GM21529 (cell line): ENCODE measurements around the gene DDX50.
"Not testable (repeated sequence)": the region's sequence is repeated elsewhere in the genome, so short reads cannot be mapped to it uniquely, and the experiment has no call there.

Experiments
- ATAC-seq: cut with Tn5 transposase; IDR thresholded peaks from one replicate; pipeline ENCODE4 v1.9.1; 2021; ENCODE audit not compliant: unreplicated experiment

DDX50 gene, protein sequence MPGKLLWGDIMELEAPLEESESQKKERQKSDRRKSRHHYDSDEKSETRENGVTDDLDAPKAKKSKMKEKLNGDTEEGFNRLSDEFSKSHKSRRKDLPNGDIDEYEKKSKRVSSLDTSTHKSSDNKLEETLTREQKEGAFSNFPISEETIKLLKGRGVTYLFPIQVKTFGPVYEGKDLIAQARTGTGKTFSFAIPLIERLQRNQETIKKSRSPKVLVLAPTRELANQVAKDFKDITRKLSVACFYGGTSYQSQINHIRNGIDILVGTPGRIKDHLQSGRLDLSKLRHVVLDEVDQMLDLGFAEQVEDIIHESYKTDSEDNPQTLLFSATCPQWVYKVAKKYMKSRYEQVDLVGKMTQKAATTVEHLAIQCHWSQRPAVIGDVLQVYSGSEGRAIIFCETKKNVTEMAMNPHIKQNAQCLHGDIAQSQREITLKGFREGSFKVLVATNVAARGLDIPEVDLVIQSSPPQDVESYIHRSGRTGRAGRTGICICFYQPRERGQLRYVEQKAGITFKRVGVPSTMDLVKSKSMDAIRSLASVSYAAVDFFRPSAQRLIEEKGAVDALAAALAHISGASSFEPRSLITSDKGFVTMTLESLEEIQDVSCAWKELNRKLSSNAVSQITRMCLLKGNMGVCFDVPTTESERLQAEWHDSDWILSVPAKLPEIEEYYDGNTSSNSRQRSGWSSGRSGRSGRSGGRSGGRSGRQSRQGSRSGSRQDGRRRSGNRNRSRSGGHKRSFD

DNA sequence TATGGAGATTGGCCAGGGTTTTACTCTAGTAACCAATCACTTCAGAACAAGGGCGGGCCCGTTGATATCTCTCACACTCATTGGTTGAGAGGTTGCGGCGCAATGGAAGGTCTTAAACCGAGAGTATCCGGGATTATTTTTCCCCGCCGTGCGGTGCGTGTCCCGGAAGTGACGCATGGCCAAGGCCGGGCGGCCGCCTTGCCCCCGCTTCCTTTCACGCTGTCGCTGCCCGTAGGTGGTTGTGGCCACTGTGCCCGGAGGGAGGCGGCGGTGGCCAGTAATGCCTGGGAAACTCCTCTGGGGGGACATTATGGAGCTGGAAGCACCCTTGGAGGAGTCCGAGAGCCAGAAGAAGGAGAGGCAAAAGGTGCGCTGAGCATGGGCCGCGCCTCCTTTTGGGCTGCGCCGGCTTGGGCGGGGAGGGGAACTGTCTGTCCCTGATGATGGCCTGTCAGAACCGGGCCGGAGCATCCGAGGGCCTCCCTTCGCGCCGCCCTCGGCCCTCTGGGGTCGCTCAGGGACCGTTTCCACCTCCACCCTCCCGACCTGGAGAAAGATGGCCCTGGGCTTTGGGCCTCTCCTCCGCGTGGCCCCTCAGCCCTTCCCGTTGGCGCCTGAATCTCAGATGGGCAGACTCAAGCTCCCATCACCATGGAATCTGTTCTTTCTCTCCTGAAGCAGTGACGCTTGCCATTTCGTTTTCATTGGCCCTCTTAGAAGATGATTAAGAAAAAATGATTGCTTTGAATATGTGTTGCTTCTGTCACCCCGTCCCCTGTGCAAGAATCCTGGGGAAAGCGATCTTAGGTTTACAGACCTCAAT lies at the start of gene DDX50:
TSS of gene DDX50 (plus strand) at position 211 of the 823 bp plus-strand sequence. CDS start at position 281, 70 bp downstream.
- ATAC-seq = peak; percentile 97

DNA sequence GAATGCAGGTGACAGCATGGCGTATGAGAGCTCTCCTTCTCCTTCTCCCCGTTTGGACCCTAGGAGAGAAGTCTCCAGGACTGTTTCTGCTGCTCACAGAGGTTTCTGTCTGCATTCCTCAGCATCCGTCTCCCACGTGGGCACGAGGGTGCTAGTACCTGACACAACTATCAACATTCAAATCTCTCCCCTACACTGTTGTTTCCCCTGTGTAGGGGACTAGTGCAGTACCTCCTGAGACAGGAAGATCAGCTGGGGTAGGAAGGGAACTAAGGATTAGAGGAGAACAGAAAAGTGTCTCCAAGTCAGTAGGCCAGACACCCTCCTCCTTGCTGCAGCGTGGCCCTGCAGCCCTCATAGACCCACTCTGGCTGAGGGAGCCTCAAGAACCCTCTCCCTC lies 44.8 kb upstream of the DDX50 start:
- ATAC-seq = no peak

DNA sequence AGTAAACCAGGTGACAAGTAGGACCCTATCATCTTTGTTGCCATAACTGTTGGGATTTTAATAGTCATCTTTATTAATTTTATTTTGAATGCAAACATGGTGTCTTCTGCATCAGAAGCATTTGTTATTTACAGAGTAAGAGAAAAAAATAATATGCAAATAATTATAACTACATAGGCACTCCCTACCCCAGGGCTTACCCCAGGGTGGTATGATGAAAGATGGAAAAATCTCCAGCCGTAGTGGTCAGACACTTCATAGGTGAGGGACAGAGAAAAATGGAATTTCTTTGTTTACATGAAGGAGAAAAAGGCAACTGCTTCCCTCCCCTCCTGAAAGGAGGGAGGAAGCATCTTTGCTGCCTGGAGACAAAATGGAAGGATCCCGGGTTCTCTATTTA lies 44.1 kb upstream of the DDX50 start:
- no peak for ATAC-seq

DNA sequence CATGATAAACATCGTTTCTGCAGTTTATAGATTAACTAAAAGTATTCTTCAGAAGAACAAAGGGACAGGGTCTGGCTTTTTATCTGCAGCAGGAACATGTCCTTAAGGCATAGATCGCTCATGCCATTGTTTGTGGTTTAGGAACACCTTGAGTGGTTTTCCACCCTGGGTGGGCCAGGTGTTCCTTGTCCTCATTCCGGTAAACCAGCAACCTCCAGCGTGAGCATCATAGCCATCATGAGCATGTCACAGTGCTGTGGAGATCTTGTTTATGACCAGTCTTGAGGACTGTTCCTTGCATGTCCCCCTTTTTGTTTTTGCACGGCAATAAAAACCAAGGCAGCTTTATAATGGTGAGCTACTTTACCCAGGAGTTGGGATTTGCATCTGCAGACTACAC lies 39.9 kb upstream of the DDX50 start:
- ATAC-seq = no peak

DNA sequence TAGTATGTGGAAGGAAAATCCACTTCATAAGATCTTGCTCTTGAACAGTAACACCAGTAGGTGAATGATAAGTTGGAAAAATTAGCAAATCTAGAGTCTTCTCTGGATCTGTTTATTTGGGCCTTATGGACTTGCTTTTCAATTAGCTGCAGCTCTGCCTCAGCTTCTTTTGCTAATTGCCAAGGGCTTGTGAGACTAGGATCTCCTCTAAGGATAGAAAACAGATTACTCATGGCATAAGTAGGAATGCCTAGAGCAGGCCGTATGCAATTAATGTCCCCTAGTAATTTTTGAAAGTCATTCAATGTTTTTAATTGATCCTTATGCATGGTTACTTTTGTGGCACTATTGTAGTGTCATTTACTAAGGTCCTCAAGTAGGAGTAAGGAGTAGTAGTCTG lies 36.5 kb upstream of the DDX50 start:
- ATAC-seq = no peak

DNA sequence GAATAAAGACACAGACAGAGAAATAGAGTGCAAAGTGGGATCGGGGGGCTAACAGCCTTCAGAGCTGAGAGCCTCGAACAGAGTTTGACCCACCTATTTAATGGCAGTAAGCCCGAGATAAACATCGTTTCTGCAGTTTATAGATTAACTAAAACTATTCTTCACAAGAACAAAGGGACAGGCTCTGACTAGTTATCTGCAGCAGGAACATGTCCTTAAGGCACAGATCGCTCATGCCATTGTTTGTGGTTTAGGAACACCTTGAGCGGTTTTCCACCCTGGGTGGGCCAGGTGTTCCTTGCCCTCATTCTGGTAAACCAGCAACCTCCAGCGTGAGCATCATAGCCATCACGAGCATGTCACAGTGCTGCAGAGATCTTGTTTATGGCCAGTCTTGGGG lies 32.9 kb upstream of the DDX50 start:
- not testable (repeated sequence) for ATAC-seq

DNA sequence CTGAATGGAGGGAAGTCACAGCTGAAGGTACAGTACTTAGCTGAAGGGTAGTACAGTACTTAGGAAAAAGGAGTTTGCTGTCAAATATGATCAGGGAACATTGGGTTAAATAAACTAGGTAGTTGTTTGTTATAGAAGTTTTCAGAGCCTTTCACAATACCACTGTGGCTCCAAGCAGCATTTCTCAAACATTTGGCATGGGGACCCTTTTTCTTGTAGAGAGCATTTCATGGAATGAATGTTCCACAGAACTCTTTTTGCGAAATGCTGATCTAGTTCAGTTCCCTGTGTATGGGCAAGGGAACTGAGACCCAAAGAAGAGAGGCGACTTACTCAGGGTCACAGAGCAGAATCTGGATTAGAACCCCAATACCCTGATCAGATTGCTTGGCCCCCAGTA lies 31.5 kb upstream of the DDX50 start:
- ATAC-seq = no peak

DNA sequence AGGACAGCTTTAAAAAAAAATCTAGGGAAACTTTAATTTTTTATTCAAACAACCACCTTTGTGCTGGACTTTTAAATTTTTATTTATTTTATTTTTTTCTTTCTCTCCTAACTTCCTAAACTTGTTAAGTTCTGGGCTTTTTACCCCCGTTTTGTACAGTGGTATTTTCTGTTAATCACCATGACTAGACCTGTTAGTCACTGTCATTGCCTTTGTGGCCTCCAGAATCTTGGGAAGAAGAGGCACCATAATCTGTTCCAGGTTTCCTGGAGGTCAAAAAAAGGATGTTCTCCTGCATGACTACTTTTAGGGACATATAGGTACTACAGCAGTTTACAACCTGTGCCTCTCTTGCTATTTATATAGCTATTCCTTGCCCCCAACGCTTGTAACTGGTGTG lies 31.1 kb upstream of the DDX50 start:
- ATAC-seq = no peak

DNA sequence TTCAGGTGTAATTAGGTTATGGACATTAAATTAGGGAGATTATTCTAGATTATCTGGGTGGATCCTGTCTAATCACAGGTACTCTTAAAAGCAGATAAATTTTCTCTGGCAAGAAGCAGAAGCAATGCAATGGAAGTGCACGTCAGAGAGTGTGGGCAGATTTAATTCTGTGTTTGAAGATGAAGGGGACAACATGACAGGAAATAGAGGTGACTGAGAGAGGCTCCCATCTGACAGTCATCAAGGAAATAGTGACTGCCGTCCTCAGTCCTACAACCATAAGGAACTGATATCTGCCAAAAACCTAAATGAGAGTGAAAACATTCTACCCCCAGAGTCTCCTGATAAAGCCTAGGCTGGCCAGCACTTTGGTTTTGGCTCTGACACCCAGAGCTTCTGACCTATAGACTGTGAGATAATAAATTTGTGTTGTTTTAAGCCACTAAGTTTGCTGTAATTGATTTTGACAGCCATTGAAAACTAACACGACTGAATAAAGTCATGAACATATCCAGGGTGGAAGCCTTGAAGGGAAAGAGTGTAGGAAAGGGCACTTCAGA lies 30.5 kb upstream of the DDX50 start:
- ATAC-seq = no peak

DNA sequence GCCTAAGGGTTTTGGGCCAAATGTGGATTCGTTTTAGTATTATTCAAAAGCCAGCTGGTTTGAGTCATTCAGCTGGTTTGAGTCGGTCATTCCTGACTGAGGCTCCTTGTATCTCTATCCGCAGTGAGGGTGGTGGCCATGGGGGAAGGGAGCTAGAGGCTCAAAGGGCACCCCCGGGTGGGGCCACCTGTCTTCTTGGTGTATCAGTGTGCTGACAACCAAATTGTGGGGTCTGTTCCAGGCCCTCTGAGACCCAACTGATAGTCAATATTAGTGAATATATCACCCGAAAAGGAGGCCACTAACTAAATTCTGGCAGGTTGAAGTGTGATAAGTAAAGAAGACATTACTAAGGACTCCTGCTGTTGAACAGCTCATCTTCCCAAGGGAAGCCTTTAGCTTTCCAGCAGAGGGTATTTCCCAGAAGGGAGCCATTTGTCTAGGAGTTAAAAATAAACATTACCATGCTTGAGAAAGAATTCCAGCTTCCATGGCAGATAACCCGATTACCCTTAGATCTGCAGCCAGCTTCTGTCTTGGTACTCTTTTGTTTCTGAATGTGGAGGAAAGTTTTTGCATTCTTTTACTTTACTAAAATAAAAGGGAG lies 29.9 kb upstream of the DDX50 start:
- no peak for ATAC-seq

DNA sequence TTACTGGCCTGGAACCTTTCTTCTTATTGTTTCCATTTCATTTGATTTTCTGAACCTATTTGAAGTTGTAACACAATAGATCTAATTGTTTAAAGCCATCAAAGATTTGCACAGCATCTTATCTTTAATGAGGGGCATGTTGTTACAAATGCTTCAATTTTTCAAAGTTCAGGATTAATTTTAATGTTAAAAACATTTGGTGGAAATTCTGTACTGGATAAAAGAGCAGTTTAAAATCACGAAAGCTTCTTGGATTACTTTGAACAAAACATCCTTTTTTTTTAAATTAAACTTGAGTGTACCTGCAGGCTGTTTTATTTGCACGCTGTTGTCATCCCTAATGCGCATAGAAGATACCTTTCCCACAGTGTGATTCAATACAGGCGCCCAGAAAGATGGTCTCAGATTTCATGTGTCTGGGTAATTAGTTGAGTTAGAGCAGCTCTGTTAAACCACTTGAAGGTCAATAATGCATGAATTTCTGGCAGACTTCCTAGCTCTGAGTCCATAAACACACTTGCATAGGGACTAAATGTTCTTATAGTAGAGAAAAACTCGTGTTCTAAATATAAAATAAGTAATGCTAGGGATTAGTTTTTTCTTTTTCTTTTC lies 29.3 kb upstream of the DDX50 start:
- ATAC-seq = no peak

DNA sequence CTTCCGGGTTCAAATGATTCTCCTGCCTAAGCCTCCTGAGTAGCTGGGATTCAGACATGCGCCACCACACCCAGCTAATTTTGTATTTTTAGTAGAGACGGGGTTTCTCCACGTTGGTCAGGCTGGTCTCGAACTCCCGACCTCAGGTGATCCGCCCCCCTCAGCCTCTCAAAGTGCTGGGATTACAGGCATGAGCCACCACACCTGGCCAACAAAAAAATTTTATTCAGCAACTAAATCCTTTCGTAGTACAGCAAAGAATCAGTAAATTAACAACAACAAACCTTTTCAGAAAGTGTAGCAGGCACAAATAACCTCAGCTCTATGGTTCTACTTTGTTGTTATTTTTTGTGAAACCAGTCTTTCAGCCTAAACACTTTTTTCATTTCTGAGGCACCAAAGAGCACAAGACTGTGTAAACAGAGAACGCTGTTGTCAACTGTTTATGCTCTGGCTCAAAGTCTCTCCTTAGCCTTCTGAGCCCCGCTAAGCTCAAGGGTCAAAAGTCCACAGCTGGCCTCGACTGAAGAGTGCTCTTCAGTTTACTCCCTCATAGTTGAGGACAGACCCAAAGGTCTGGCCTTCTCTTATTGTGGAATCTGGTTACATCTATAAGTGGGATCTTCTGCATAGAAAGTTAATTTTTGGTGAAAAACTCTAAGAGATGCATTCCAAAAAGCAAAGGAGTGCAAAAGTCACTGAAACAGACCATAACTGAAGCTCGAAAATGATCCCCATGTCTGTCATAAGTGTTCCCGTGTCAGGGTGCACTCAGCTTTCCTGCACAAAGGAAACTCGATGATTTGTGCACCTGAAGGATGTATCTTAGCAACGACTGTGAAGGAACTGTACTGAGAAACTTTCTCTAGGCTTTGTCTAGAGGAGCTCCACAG lies 24.6 kb upstream of the DDX50 start:
- ATAC-seq = no peak

DNA sequence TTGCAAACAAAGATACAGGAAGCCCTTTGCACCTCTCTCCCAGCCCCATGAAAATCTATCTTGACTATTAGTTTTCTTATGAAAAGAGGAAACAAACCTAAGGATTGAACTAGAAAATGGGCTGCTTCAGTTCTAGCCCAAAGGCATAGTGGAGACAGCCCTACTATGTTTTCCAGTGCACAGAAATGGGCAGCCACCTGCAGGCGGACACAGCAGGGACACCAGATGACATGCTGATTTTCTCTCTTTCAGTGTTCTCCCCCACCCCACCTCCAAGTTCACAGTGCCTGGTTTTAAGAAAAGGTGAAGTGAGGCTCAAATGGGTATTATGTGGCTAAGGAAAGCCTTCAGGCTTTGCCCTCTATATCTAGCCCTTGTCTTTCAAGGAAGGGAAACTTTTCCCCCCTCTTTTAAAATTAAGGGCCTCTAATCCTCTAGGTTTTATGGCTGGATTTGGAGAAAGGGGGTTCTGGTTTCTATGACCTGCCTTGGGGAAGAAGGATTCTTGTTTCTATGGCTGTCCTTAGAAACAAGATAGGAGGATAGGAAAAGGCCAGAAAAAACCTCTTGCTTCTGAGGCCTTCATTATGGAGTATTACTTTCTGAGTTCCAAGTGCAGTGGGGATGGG lies 23.5 kb upstream of the DDX50 start:
- ATAC-seq = no peak

DNA sequence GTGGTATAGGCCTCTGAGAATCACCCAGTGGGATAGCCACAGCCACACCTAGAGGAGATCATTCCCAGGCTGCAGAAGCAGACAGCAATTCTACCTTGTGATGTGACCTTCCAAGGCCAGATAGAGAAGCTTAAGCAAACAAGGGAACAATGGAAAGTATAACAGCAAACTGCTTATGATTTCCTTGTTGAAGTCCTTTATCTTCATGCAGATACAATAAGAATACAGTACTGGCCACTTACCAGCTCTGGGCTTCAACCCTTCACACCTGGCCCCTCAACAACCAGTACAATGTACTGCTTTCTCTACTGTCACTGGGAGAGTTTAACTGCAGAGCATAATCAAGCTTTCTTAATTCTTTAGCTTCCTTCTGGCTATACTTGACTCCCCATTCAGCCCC lies 22.6 kb upstream of the DDX50 start:
- no peak for ATAC-seq

DNA sequence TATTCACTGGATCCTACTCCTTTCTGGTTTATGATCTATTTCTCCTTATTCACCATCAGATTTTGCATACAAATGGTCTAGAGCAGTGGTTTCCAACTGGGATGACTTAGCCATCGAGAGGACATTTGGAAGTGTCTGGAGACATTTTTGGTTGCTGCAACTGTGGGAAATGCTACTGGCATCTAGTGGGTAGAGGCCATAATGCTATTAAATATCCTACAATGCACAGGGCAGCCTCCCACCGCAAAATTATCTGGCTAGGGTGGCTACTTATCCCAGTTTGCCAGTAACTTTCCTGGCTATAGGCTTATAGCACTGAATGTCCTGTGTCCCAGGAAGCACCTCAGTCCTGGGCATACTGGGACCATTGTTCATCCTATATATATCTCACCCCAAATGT lies 21.5 kb upstream of the DDX50 start:
- no peak for ATAC-seq

DNA sequence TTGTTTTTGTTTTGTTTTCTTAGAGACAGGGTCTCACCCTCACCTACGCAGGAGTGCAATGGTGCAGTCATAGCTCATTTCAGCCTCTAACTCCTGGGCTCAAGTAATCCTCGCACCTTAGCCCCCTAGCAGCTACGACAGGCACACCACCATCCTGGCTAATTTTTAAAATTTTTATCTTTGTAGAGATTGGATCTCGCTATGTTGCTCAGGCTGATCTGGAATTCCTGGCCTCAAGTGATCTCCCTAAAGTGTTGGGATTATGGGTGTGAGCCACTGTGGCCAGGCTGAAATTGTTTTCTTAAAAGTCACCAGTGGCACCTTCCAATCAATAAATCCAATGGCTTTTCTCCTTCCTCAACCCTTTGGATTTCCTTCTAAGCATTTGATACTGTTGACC lies 20.9 kb upstream of the DDX50 start:
- ATAC-seq = no peak

DNA sequence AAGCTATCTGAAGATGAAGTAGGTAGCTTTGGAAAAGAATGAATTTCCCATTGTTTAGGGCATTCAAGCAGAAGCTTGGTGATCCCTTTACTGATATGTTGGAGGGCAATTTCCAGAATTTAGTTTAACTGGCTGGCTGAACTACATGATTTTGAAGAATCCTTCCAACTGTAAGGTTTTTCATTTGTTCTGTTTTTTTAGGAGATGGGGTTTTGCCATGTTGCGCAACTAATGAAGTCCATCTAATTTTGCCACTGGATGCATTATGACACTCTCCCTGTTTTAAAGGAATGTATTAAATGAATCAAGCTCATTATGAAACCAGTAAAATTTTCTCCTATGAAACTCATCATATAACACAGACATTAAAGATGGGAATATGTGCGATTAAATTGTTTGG lies 6.1 kb upstream of the DDX50 start:
- ATAC-seq = no peak

DNA sequence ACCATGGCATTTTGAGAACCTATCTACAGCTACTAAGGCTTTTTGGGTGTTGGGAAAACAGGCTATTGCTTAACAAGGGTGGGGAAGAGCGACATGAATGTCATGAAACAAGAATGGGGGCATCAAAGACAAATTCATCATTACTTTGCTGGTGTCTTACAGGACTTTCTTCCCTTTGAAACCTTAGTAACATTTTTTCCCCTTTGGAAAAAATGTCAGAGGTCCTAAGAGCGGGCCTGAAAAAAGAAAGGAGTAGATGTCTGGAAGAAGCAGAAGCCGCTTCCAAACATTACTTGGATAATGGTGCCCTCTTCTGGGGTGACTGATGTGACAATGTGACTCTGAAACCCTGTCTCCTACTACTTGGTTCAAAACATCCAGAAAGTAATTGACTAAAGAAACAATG lies 3.8 kb upstream of the DDX50 start:
- no peak for ATAC-seq

DNA sequence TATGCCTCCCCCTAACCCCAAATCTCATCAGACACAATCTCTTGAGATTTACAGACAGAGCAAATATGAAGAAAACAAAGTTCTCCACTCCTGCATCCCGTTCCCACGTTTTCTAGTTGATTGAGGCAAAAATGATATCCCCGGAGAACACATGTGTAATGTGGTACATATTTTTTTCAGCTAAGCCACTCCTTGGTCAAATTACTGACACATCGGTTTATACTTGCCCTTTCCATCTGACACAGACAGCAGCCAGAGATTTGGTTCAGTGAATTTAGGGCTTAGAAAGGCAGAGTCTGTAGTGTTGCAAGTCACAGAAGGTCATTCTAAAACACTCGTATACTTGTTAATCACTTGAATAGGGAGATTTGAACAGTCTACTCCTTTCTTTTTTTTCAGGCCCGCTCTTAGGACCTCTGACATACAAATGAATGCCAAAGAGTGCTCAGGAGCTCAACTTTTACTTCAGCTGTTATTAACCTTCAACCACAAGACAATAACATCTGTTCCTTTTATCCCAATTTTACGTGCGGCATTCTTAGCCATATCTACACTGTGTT lies 1.8 kb upstream of the DDX50 start:
- ATAC-seq = no peak
